Gastrocnemius medialis (tissue), 4 donors: ENCODE results near the gene EGFR.

Experiments used
- POLR2A ChIP-seq, 2 donors: fragments of 450-650 bp; IDR thresholded peaks; one replicate each; pipeline ENCODE4 v1.6.1; 2017; ENCODE audit warnings: antibody characterized with exemption in 2 of 2, mild to moderate bottlenecking in 2 of 2, moderate library complexity in 2 of 2
- TF ChIP-seq, protein P1 (sequence below), 5 experiments: fragments of 450-650 bp in 3 of 5; fragments of 200-600 bp in 2 of 5; sonication (generic) in 2 of 5; IDR thresholded peaks in 4 of 5; conservative IDR thresholded peaks in 1 of 5; 1 replicate in 4 of 5; 2 replicates in 1 of 5; pipeline ENCODE4 v1.5.1; 2016 to 2019; ENCODE audit warnings: antibody characterized with exemption in 5 of 5, mild to moderate bottlenecking in 3 of 5, moderate library complexity in 3 of 5

DNA sequence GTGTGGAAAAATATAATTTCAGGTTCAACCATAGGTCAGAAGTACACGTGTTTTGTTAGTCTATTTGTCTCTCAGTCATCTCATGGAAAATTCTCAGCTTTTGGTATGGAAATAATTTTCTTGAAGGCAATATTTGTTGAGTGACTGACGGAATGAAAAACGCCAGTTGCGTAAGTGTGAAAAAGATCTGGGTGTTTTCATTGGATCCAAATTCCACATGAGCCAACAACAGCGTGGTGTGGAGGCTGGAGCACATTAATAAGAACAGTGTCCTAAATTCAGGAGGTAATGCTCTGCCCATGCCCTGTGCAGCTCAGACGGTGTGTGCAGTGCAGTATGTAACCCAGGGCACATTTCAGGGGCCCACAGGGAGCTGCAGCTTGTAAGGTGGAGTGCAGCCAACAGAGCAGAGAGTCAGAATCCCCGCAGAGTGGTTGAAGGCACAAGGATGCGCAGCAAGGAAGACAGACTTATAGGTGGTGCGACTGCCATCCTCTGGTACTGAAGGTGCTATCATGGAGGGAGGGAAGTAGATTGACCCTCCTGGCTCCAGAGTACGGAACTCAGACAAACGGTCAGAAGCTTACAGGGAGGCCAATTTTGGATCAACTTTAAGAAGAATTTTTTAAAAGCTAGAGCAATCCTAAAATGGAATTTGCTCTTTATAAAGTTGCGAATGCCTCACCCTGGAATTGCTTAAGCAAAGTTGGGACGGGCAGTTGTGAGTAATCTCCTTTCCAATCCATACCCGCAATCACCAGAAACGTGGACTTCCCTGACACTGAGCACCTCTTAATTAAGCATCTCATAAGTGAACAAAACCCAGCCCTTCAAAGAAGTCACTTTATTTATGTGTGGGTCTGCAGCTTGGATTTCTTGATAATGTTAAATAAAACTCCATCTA is 38.0 kb downstream of the EGFR start:
- TF ChIP-seq, protein P1, sequence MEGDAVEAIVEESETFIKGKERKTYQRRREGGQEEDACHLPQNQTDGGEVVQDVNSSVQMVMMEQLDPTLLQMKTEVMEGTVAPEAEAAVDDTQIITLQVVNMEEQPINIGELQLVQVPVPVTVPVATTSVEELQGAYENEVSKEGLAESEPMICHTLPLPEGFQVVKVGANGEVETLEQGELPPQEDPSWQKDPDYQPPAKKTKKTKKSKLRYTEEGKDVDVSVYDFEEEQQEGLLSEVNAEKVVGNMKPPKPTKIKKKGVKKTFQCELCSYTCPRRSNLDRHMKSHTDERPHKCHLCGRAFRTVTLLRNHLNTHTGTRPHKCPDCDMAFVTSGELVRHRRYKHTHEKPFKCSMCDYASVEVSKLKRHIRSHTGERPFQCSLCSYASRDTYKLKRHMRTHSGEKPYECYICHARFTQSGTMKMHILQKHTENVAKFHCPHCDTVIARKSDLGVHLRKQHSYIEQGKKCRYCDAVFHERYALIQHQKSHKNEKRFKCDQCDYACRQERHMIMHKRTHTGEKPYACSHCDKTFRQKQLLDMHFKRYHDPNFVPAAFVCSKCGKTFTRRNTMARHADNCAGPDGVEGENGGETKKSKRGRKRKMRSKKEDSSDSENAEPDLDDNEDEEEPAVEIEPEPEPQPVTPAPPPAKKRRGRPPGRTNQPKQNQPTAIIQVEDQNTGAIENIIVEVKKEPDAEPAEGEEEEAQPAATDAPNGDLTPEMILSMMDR (IDR thresholded peaks at IDR 0.05 in 4 of 5, conservative IDR thresholded peaks at IDR 0.05 in 1 of 5), result no peak
- no peak for TF ChIP-seq POLR2A (IDR thresholded peaks at IDR 0.05)
